ENCODE results near the gene PPCDC.

- no peak for TF ChIP-seq SREBF2 (IDR thresholded peaks at IDR 0.05; ENCODE audit: low read length)
- no peak for TF ChIP-seq BMI1 (IDR thresholded peaks at IDR 0.05; ENCODE audit: borderline replicate concordance)
- no peak for TF ChIP-seq CBX3 (IDR thresholded peaks at IDR 0.05; ENCODE audit: borderline replicate concordance, low read depth)
- TF ChIP-seq ZBTB40 (IDR thresholded peaks at IDR 0.05; ENCODE audit: borderline replicate concordance) = no peak
- no peak for TF ChIP-seq ZNF384 (IDR thresholded peaks at IDR 0.05; ENCODE audit: borderline replicate concordance, low read depth, low read length)
- no peak for TF ChIP-seq CTCF (IDR thresholded peaks at IDR 0.05 in 2 of 3, conservative IDR thresholded peaks at IDR 0.05 in 1 of 3; ENCODE audit: control insufficient read depth in 2 of 3, extremely low read depth in 1 of 3, insufficient read depth in 1 of 3, low read depth in 3 of 3, low read length in 3 of 3)
Measured at GRCh38 chr15:75045332-75046015, 22.1 kb downstream of the PPCDC start.

Data from GM12878 (cell line).